SK-N-SH (cell line): Measurements from ENCODE around the gene SLC22A5. TPM values are rescaled to one million over a fixed set of nuclear protein-coding genes. Genes with fewer than 3 reads are reported as not detected.
"Not testable (repeated sequence)": the region's sequence is repeated elsewhere in the genome, so short reads cannot be mapped to it uniquely, and the experiment has no call there.

Source experiments
- CTCF ChIA-PET: fragments of 300-600, 350-600 bp; formaldehyde crosslinking; extraction: SDS; loops from one replicate; lab custom pipeline; 2021; lab: Yijun Ruan, JAX
- POLR2A ChIA-PET: fragments of 350-600 bp; sonication (Branson Sonifier 250); formaldehyde crosslinking; extraction: SDS; loops from one replicate; lab custom pipeline; 2020; ENCODE audit warnings: antibody characterized with exemption, inconsistent platforms; lab: Yijun Ruan, JAX
- DNase-seq: peaks from one replicate; pipeline ENCODE4 v3.0.0; 2012
- H2AFZ ChIP-seq: fragments of 200-600 bp; sonication (generic); 2 replicates; pipeline ENCODE4 v1.8.1; 2016; ENCODE audit warnings: antibody characterized with exemption, mild to moderate bottlenecking, low read depth
- H3F3A ChIP-seq: fragments of 200-600 bp; sonication (generic); replicated peaks from 2 replicates; pipeline ENCODE3; 2016; ENCODE audit warnings: antibody characterized with exemption, mild to moderate bottlenecking; ENCODE audit not compliant: insufficient read depth
- H3K27ac ChIP-seq, 2 experiments: fragments of 200-500 bp in 1 of 2; fragments of 200-600 bp in 1 of 2; sonication (Bioruptor generic) in 1 of 2; sonication (generic), shearing (Covaris generic) in 1 of 2; 2 replicates each; pipeline versions ENCODE4 v1.5.1 to v1.6.1; 2014 to 2016; ENCODE audit warnings: low read depth in 2 of 2, inconsistent platforms in 1 of 2, low read length in 1 of 2, mild to moderate bottlenecking in 1 of 2, mixed read lengths in 1 of 2
- H3K27me3 ChIP-seq: fragments of 200-600 bp; sonication (generic), shearing (Covaris generic); 2 replicates; pipeline ENCODE4 v1.6.1; 2016; ENCODE audit warnings: mixed run types; ENCODE audit not compliant: insufficient read depth
- H3K36me3 ChIP-seq, 2 experiments: fragments of 200-500 bp in 1 of 2; fragments of 200-600 bp in 1 of 2; sonication (Bioruptor generic) in 1 of 2; sonication (generic) in 1 of 2; replicated peaks in 1 of 2; 2 replicates each; pipeline versions ENCODE3 to v1.5.1; 2014 to 2016; ENCODE audit warnings: low read length in 1 of 2, mild to moderate bottlenecking in 1 of 2; ENCODE audit not compliant: insufficient read depth in 2 of 2, control insufficient read depth in 1 of 2
- H3K4me1 ChIP-seq, 2 experiments: fragments of 200-500 bp in 1 of 2; fragments of 200-600 bp in 1 of 2; sonication (Bioruptor generic) in 1 of 2; sonication (generic), shearing (Covaris generic) in 1 of 2; 2 replicates each; pipeline versions ENCODE4 v1.5.1 to v1.6.1; 2014 to 2016; ENCODE audit warnings: low read depth in 1 of 2, low read length in 1 of 2, mixed run types in 1 of 2; ENCODE audit not compliant: insufficient read depth in 2 of 2, control insufficient read depth in 1 of 2
- H3K4me2 ChIP-seq: fragments of 200-600 bp; sonication (generic), shearing (Covaris generic); 2 replicates; pipeline ENCODE4 v1.6.1; 2017; ENCODE audit warnings: mixed run types
- H3K4me3 ChIP-seq, 2 experiments: fragments of 200-500 bp in 1 of 2; fragments of 200-600 bp in 1 of 2; sonication (Bioruptor generic) in 1 of 2; sonication (generic), shearing (Covaris generic) in 1 of 2; 2 replicates each; pipeline versions ENCODE4 v1.5.1 to v1.8.1; 2014 to 2016; ENCODE audit warnings: low read depth in 2 of 2, inconsistent platforms in 1 of 2, low read length in 1 of 2, mild to moderate bottlenecking in 1 of 2, mixed read lengths in 1 of 2, moderate library complexity in 1 of 2
- H3K79me2 ChIP-seq: fragments of 200-600 bp; sonication (generic); 2 replicates; pipeline ENCODE4 v1.8.1; 2017; ENCODE audit warnings: mild to moderate bottlenecking; ENCODE audit not compliant: insufficient read depth
- H3K9ac ChIP-seq: fragments of 200-600 bp; sonication (generic); 2 replicates; pipeline ENCODE4 v1.6.1; 2017; ENCODE audit warnings: mixed run types
- H3K9me2 ChIP-seq: fragments of 200-600 bp; sonication (generic); 2 replicates; pipeline ENCODE4 v1.6.1; 2017; ENCODE audit warnings: mixed run types
- H3K9me3 ChIP-seq: fragments of 200-600 bp; sonication (generic); 2 replicates; pipeline ENCODE4 v1.6.1; 2017; ENCODE audit warnings: mixed run types, mild to moderate bottlenecking, moderate library complexity
- H4K20me1 ChIP-seq: fragments of 200-600 bp; sonication (generic); 2 replicates; pipeline ENCODE4 v1.6.1; 2017; ENCODE audit warnings: mild to moderate bottlenecking, mixed run types; ENCODE audit not compliant: insufficient read depth
- CHD2 ChIP-seq: fragments of 150-350 bp; IDR thresholded peaks from 2 replicates; pipeline ENCODE4 v1.6.1; 2018; ENCODE audit warnings: low read length; ENCODE audit not compliant: partially characterized antibody
- ELF1 ChIP-seq: IDR thresholded peaks from 2 replicates; pipeline ENCODE4 v1.4.0; 2012
- FOXJ3 ChIP-seq: sonication (generic); formaldehyde crosslinking; IDR thresholded peaks from 2 replicates; pipeline ENCODE4 v1.5.1; 2020; ENCODE audit warnings: mild to moderate bottlenecking, missing genetic modification reagents
- FOXM1 ChIP-seq: IDR thresholded peaks from 2 replicates; pipeline ENCODE4 v1.4.0; 2012; ENCODE audit warnings: low read depth, mild to moderate bottlenecking
- JUND ChIP-seq: IDR thresholded peaks from 2 replicates; pipeline ENCODE4 v1.4.0; 2012
- NRF1 ChIP-seq: IDR thresholded peaks from 2 replicates; pipeline ENCODE4 v1.6.1; 2012; ENCODE audit warnings: low read depth, mild to moderate bottlenecking, low read length
- POLR2AphosphoS5 ChIP-seq: IDR thresholded peaks from 2 replicates; pipeline ENCODE4 v1.6.1; 2012; ENCODE audit warnings: low read depth, low read length
- RXRA ChIP-seq: IDR thresholded peaks from 2 replicates; pipeline ENCODE4 v1.4.0; 2012; ENCODE audit warnings: low read depth, mild to moderate bottlenecking, borderline replicate concordance
- SMC3 ChIP-seq: IDR thresholded peaks from 2 replicates; pipeline ENCODE4 v1.6.1; 2012; ENCODE audit warnings: low read depth, low read length, improper control_type of control experiment
- TAF1 ChIP-seq: IDR thresholded peaks from 2 replicates; pipeline ENCODE4 v1.6.1; 2012; ENCODE audit warnings: low read depth, mild to moderate bottlenecking, low read length, moderate library complexity, borderline replicate concordance
- ZBTB33 ChIP-seq: IDR thresholded peaks from 2 replicates; pipeline ENCODE4 v1.4.0; 2012; ENCODE audit warnings: low read depth, borderline replicate concordance
- WGBS: methylation state at CpG from one replicate; pipeline ENCODE4 v1.1.6; 2017; ENCODE audit warnings: low lambda C conversion rate; 5-methylcytosine and 5-hydroxymethylcytosine counted together
- polyA plus RNA-seq, 3 experiments: library from polyadenylated mRNA; depleted of rRNA; stranded (reverse); fragments of >200 nt; gene quantifications; 2 replicates each; pipeline ENCODE4 v1.2.3, GENCODE V29; 2012
- TF ChIP-seq, protein P1 (sequence below): fragments of 150-350 bp; IDR thresholded peaks from 2 replicates; pipeline ENCODE4 v1.6.1; 2017; ENCODE audit warnings: antibody characterized with exemption, low read length, low read depth, borderline replicate concordance
- TF ChIP-seq, protein P2 (sequence below): IDR thresholded peaks from 2 replicates; pipeline ENCODE4 v1.6.1; 2012; ENCODE audit warnings: mild to moderate bottlenecking, low read depth, low read length, moderate library complexity
- TF ChIP-seq, protein P3 (sequence below): IDR thresholded peaks from 2 replicates; pipeline ENCODE4; 2012

SLC22A5 gene
- polyA plus RNA-seq, 1 of the 3 experiments (the other 2 are of a cell fraction), result 8.3 TPM

- H3F3A ChIP-seq, result peaks cover 23% of the 10 kb centered on the region
- no peak for DNase-seq
- peaks cover 14 to 19% of the 10 kb centered on the region in 2 experiments for H3K4me1 ChIP-seq
These were observed 45.3 kb downstream of the SLC22A5 start for GRCh38 chr5:132414634-132415378.

DNA sequence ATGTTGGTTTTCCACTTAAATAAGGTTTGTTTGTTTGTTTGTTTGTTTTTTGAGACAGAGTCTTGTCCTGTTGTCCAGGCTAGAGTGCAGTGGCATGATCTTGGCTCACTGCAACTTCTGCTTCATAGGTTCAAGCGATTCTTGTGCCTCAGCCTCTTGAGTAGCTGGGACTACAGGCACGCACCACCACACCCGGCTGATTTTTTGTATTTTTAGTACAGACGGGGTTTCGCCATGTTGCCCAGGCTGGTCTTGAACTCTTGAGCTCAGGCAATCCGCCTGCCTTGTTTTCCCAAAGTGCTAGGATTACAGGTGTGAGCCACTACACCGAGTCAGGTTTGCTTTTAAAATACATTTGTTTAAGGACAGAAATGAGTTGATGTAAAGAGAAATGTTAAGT, 46.0 kb downstream of the SLC22A5 start:
- Histone ChIP-seq H3F3A (peaks cover 23% of the 10 kb centered on the region), H3K4me1 (peaks cover 16 to 21% of the 10 kb centered on the region in 2 experiments)
- H3K79me2 ChIP-seq, H3K4me3 ChIP-seq, H3K9ac ChIP-seq, H3K4me2 ChIP-seq, POLR2A ChIA-PET, H3K27ac ChIP-seq, H4K20me1 ChIP-seq, H2AFZ ChIP-seq, H3K9me2 ChIP-seq, H3K36me3 ChIP-seq, H3K27me3 ChIP-seq, H3K9me3 ChIP-seq, DNase-seq: not testable (repeated sequence)
- CTCF ChIA-PET, result interaction anchor here (0.8 to 7.9 kb wide), 7 partner anchors 10 to 177 kb away, joined by 3 to 95 read pairs (median 5); partner anchors contain the start of genes IRF1 and SLC22A4
- 90% methylated on average over 7 of the region's 7 CpGs for WGBS

More at GRCh38 chr5:132414634-132415378, 45.3 kb downstream of the SLC22A5 start:
- no peak overlapping the region for H3K9ac ChIP-seq
- no peak overlapping the region for H2AFZ ChIP-seq
- no peak overlapping the region for H3K4me3 ChIP-seq
- H3K9me3 ChIP-seq, result no peaks in the 10 kb centered on the region
- ChIA-PET CTCF (interaction anchor here (0.9 to 7.9 kb wide), 6 partner anchors 11 to 121 kb away, joined by 3 to 95 read pairs (median 6); partner anchors contain the start of genes IRF1 and SLC22A4), POLR2A (no interaction called here)
- no peak for TF ChIP-seq ELF1
- no peak for TF ChIP-seq TAF1
- no peak for TF ChIP-seq JUND
- TF ChIP-seq, protein P1, sequence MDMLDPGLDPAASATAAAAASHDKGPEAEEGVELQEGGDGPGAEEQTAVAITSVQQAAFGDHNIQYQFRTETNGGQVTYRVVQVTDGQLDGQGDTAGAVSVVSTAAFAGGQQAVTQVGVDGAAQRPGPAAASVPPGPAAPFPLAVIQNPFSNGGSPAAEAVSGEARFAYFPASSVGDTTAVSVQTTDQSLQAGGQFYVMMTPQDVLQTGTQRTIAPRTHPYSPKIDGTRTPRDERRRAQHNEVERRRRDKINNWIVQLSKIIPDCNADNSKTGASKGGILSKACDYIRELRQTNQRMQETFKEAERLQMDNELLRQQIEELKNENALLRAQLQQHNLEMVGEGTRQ, result no peak
- TF ChIP-seq, protein P2, sequence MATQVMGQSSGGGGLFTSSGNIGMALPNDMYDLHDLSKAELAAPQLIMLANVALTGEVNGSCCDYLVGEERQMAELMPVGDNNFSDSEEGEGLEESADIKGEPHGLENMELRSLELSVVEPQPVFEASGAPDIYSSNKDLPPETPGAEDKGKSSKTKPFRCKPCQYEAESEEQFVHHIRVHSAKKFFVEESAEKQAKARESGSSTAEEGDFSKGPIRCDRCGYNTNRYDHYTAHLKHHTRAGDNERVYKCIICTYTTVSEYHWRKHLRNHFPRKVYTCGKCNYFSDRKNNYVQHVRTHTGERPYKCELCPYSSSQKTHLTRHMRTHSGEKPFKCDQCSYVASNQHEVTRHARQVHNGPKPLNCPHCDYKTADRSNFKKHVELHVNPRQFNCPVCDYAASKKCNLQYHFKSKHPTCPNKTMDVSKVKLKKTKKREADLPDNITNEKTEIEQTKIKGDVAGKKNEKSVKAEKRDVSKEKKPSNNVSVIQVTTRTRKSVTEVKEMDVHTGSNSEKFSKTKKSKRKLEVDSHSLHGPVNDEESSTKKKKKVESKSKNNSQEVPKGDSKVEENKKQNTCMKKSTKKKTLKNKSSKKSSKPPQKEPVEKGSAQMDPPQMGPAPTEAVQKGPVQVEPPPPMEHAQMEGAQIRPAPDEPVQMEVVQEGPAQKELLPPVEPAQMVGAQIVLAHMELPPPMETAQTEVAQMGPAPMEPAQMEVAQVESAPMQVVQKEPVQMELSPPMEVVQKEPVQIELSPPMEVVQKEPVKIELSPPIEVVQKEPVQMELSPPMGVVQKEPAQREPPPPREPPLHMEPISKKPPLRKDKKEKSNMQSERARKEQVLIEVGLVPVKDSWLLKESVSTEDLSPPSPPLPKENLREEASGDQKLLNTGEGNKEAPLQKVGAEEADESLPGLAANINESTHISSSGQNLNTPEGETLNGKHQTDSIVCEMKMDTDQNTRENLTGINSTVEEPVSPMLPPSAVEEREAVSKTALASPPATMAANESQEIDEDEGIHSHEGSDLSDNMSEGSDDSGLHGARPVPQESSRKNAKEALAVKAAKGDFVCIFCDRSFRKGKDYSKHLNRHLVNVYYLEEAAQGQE, result no peak
- TF ChIP-seq FOXJ3 (CRISPR knock-in tag), result no peak
- no peak for TF ChIP-seq FOXM1
- no peak for TF ChIP-seq POLR2AphosphoS5
- TF ChIP-seq CHD2, result no peak
- TF ChIP-seq, protein P3, sequence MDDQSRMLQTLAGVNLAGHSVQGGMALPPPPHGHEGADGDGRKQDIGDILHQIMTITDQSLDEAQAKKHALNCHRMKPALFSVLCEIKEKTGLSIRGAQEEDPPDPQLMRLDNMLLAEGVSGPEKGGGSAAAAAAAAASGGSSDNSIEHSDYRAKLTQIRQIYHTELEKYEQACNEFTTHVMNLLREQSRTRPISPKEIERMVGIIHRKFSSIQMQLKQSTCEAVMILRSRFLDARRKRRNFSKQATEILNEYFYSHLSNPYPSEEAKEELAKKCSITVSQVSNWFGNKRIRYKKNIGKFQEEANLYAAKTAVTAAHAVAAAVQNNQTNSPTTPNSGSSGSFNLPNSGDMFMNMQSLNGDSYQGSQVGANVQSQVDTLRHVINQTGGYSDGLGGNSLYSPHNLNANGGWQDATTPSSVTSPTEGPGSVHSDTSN, result no peak
- no peak for TF ChIP-seq SMC3
- no peak for TF ChIP-seq ZBTB33
- no peak for TF ChIP-seq NRF1
- TF ChIP-seq RXRA, result no peak
- H3K27me3 ChIP-seq, result no peaks in the 10 kb centered on the region
- peaks cover 0 to 8% of the 10 kb centered on the region in 2 experiments for H3K36me3 ChIP-seq
- 56% methylated on average over 5 of the region's 5 CpGs for WGBS
- H3K79me2 ChIP-seq, result no peaks in the 10 kb centered on the region; the same call in 1 of the 2 replicates
- no peak overlapping the region; a peak in 1 of 4 replicates for H3K27ac ChIP-seq
- no peak overlapping the region for H3K4me2 ChIP-seq
- no peaks in the 10 kb centered on the region for H4K20me1 ChIP-seq
- H3K9me2 ChIP-seq, result no peaks in the 10 kb centered on the region
